Stimulated activated naive CD4-positive, alpha-beta T cell treated with Interleukin-2 at 50 U/mL for 16 hours (primary cell): ENCODE data around the gene FHOD3.

Source experiments
- DNase-seq: peaks from one replicate; lab custom pipeline; 2025; lab: John Stamatoyannopoulos, UW

The FHOD3 gene

DNA sequence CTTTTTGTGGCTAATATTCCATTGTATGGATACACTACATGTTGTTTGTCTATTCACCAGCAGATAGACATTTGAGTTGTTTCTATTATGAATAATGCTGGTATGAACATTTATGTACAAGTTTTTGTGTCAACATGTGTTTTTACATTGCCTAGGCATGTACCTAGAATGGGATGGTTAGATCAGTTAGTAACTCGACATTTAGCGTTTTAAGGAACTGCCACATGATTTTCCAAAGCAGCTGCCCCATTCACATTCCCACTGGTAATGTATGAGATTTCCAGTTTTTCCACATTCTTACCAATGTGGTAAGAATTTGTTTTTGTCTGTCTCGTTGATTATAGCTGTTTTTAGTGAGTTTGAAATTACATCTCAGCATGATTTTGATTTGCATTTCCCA lies 112.8 kb downstream of the FHOD3 start:
- DNase-seq, result no peak

DNA sequence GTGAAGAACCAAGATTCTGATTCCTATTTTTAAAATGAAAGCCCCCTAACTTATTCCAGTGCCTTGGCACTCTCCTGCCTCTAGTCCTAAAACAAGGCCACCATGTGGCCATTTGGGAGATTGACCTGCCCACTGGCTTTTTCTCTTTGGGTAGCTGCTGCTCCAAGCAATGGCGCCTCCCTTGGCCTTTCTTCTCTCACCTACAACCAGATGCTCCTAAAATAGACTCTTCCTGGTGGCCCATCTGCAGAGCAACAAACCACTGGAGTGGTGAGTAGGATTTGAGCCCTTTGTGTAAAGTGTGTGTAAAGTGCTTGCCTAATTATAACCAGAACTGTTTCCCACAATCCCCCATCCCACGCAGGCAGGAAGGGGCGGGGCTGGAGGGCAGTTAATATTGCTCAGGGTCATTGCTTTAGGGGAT lies 114.2 kb downstream of the FHOD3 start:
- no peak for DNase-seq

DNA sequence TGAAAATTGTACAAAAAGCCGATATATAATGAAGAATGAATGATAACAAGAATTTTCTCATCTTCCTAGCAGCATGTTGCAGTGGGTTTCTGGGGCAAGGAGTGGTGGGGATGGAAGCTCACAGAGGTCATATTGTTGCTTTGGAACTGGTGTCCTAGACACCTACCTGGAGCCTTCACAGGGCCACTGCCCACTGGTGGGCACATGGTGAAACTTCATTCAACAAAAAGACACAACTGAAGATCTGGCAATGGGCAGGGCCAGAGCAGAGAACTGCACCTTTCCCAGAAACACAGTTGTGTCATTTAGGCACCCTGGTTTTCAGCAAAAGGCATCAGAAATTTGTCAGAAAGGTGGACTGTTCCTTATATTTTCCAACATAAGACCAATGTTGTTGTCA lies 115.3 kb downstream of the FHOD3 start:
- DNase-seq, result no peak

DNA sequence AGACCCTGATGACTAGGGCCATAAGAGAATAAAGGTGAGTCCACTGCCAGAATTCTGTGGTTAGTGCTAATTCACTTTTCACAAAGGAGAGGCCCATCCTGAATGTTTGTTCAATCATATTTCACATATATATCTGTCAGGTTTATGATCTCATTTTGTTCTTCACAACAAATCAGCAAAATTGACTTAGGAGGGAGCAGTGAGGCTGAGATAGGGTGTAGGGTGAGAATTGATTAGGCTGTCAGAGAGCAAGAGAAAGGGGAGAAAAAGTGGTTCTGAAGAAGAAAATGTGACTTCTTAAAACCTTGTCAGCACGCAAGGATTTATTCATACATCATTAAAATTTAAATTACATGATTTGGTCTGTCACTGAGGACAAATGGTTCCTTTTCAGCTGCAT lies 117.7 kb downstream of the FHOD3 start:
- no peak for DNase-seq

DNA sequence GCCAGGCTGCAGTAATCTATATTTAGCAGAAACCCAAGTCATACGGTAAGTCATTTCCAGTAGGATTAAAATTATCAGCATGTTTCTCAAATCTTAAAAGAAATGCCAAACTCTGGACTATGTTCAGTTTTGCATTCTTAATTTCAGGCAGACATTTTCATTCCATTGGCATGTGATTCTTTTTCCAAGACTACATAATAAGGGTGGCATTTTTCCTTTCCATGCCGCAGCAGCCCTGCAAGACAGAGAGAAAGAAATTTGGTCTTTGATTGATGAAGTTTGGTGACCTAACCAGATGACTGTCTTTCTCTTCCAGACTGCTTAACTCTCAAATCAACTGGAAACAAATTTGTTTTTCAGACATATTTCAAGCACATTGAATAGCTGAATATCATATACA lies 118.1 kb downstream of the FHOD3 start:
- no peak for DNase-seq

DNA sequence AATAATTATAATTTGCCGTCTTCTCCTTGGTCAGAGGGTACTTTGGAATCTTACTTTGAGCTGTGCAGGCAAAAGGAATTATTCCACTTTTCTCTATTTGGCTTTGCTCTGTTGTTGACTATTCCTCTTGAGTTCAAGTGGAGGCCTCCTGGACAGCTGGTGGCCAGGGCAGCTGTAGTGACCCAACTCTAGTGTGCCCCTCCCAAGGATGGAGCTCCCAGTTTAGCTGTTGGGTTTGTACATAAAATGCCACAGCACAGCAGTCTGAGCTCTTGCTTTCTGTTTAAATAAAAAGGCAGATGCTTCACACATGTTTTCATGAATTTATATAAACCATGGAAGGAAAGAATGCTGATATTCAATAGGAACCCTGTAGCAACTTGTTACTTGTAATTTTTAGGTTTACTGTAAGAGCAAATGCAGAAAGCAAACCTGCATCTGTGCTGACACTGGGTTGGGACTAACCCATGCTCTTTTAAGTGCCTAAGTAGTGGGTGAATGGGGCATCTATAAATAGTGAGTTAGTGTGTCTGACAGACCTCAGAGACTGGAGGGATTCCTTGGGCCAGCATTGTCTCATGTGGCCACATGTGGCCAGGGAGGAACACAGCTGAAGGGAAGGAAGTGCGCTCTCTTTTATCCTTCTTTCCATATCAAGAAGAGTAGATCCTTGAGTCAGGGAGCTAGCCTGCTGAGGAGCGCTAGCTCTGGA lies 121.8 kb downstream of the FHOD3 start:
- no peak for DNase-seq

DNA sequence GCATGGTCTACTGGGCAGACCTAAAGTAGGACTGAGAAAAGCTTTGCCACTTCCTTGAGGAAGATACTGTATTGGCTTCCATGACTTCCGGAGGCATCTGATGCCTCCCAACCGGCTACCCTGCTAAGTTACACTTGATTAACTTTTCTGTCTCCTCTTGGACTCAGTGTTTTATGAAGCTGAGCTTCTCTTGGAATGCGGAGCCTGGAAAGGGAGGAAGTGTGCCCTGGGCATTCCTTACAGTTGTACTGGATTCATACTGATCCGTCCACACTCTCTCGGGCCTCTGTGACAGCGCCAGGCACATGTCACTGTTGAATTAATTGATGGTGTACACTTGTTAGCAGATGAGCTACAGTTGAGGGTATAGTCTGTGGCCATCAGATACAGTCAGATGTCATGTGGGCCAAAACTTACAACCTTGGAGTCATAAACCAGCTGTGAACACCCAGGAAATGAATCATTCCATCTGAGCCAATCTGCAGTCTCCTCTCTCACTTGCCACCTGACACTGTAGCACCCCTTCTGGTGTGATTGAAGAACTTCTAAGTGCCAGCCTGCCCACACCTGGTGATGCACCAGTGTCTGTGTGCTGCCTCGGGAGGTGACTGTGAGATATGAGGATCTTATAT lies 122.5 kb downstream of the FHOD3 start:
- no peak for DNase-seq

DNA sequence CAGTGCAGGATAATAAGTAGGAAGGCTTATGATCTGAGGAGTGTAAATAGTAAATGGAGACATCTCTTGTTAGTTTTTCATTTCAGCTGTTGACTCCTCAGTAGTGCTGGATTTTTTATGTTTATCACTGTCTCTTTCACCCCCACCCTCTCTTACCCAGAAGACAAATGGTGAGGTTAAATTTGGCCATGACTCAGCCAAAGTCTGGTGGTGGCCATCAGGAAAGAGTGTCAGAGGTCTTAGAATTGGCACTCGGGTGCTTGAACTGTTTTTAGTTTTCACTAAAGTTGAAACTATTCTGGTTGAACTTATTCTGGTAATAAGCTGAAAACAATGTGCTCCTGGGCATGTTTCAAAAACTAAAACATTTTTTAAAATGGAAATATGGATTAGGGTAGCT lies 123.3 kb downstream of the FHOD3 start:
- DNase-seq, result no peak

DNA sequence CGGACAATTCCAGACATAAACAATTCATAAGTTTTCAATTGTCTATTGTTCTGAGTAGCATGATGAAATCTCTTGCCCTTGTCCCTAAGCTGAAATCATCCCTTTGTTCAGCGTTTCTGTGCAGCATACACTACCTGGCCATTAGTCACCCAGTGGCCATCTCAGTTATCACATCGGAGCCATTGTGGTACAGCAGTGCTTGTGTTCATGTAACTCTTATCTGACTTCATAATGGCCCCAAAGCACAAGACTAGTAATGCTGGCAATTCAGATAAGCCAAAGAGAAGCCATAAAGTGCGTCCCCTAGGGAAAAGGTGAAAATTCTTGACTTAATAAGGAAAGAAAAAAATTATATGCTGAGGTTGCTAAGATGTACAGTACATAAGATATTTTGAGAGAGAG lies 127.2 kb downstream of the FHOD3 start:
- DNase-seq, result no peak

DNA sequence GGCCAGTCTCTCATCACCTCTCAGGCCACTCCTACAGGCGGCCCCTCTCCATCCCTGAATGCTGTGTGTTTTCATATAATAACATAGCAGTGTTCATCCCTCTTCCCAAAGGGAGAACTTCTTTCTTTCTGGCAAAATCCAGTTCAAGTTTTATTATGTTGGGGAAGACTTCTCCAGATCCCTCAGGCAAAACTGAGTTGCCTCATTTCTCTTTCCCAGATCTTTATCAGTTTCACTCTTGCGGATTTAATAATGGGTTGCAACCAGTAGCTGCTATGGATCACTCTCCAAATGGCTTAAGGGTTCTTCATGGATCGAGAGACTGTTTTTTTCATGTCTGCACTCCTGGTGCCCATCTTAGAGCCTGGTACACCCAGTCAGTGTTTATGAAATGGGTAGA lies 129.9 kb downstream of the FHOD3 start:
- DNase-seq, result no peak

DNA sequence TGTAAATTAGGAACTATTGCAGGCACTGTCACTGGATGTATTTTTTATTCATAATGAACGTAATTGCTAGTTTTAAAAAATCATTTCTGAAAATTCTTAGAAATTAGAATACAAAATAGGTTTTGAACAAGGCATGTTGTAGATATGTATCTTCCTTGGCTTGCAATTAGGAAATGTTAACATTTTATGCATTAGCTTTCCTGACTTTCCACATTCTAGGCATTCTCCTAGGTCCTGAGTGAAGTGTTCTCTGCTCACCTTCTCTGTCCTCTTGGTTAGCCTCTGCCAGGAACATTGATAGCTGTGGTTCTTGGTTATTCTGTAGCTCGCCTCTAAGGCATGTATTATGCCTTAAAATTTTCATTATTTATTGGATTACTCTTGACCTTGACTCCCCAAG lies 130.3 kb downstream of the FHOD3 start:
- DNase-seq, result no peak

DNA sequence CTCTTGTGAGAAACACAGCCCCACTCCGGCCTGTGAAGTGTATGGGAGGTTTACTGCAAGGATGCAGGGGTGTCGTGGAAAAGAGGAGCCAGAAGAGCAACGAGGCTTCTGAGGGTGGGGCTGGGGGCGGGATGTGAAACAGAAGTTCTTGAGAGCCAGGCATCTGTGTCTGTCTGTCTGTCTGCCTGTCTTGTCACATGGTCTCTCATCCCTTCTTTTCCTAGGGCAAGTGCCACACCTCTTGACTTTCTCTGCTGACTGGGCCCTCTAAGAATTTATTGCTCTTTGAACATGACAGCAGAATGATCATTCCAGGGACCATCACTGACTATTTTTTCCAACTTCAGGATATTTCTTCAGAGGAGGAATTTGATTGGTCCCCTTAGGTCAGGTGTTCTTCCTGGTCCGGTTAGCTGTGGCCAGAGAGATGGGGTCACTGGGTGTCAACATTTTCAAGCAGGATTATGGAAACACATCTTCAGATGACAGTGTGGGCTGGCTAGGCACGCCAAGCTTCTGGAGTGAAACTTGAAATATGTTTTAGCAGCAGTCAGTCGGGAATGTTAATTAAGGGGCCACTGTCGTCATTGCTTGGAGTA lies 131.0 kb downstream of the FHOD3 start:
- DNase-seq, result no peak

DNA sequence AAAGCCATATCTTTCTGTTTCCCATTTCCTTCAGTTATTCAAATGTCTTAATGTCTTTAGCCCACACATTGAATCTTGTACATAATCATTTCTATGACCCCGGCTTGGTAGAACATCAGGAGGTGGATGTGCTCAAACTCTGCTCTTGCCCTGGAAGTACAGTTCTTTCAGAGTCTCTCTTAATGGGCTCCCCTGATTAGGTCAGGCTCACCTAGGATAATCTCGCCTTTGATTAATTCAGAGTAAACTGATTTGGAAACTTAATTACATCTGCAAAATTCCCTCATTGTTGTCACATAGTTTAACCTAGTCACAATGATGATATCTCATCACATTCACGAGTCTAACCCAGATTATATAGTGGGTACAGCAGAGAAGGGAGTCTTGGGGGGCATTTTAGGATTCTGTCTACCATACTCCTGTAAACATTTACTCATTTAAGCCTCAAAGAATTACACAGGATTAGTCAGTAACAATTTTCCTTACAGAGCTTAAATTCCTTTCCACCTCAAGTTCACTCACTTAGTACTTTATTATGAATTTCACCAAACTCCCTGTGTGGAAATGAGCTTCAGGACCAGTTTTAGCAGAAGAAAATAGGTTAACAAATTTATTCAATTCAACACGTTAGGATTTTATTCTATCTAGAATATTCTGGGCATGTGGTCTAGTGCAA lies 135.5 kb downstream of the FHOD3 start:
- DNase-seq, result no peak

DNA sequence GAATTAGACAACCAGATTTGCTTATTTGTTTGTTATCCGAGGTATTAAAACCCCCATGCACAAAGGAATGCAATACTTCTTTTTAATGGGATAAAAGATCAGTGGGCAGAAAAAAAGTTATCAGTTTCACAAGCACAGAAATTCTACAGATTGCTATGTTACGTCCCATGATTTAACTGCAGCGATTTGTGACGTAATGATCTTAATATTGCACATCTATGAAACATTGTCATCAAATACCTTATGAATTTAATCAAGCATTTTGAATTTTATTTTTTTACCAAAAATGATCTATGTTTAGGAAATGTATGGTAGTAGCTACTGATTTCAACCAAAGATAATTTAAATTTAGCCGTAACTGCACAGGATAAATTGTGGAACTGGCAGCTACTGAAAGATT lies 138.9 kb downstream of the FHOD3 start:
- no peak for DNase-seq

DNA sequence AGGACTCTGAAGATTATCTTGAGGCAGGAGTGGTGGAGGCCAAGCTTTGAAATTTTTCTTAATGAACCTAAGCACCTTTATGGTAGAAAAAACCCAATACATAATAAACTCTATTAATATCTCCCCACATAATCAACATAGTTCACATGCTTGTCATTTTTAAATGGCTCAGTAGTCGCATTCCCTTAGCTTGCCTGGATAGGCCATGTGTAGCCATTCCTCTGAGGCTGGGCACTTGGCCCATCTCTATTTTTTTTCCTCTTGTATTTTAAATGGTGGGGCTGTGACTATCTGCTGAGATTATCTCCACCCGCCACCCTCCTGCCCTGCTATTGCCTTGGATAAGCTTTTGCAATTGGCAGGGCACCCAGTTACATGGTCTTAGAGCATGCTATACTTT lies 143.1 kb downstream of the FHOD3 start:
- no peak for DNase-seq

DNA sequence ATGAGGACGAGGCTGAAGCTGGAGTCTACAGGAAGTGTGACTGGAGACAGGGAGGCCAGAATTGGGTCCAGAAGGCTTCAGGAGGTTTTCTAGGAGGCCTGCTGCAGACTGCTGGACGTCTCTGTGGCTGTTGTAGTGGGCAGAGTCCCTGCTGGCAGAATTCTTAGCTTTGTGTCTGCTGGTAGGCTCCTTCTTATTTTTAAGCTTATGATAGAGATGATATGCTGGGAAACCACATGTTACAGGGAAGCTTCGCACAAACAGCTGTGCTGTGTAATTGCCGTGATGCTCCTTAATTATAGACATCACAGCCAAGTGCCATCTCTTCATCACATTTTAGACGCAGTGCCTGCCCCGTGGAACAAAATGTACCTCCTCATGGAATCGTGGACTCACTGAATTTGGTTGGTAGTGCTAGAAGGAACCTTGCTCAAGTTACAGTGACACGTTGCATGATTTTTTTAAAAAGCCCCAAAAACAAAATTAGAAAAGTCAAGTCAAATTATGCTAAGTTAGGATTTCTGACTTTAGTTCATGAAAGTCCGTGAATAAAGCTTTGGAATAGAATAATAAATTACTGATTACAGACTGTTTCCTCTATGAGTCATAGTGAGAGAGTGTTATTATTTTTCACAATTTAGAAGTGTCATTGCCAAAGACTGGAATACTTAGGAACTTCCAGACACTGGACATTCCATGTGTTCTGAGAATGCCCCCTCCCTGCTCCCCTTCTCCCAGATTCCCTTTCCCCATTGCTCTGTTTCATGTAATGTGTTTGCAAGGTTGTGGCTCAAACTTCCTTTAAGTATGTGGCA lies 144.1 kb downstream of the FHOD3 start:
- no peak for DNase-seq

DNA sequence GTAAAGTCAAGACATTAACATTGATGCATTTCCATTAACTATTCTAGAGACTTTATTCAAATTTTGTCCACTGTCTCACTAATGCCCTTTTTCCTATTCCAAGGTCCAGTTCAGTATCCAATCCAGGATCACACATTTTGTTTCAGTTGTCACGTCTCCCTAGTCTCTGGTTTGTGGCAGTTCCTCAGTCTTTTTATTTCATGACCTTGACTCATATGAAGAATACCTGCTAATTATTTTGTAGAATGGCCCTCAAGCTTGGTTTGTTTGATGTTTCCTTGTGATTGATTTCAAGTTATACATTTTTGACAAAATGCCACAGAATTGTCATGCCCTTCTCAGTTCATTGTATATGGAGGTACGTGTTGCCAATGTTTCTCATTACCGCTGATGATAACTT lies 145.2 kb downstream of the FHOD3 start:
- DNase-seq, result no peak

DNA sequence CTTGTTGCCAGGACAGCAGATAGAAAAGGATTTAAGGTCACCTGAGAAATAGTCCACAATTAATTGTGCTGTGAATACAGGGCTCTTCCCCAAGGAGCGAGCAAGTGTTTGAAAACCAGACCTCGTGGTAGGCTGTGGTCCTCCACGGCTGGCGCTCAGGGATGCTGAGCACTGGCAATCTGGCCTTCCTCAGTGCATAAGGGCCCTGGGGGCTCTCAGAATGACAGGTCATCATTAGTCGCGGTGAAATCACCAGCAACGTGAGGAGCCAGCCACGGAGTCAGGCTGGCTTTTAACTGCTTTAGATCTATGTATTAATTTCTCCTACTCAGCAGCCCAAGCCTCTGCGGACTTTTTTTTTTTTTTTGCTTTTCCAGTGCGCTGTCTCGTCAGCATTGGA lies 148.5 kb downstream of the FHOD3 start:
- no peak for DNase-seq

DNA sequence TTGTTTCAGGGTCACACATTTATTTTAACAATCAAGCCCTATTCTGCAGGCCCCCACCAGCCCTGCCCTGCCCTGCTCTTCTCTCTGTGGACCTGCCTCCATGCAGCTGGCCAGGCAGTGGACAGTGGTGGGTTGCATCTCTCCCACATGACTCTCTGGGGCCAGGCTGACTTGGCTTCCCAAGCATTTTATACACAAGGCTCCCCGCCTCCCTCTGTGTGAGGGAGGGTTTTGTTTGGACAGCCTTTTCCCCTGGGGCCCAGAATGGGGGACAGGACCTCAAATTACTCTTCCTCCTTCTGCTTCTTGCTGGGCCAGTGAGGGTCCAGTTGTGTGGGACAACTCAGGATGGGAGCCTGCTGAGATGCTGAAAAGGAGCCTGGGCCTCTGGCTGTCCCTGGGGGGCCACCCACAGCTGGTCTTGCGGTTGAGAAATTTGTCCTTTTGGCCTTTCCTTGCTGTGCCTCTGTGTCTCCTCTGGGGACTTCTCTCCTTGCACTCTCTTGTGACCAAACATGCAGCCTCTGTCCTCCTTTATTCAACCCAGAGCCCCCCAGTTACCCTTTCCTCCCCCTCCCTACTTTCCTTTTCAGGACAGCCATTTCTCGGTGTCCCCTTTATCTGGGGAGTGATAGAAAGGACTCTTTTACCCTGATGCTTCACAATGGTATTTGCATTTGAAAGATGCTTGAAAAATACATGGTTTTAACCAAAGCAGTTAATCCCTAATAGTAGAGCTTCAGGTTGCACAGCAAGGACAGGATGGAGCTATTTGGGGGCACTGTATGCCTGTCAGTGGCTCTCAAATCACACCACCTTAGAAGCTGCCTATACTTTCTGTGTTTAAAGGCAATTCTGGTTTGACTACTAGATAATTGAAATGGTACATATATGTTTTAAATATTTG lies 151.1 kb downstream of the FHOD3 start:
- no peak for DNase-seq

DNA sequence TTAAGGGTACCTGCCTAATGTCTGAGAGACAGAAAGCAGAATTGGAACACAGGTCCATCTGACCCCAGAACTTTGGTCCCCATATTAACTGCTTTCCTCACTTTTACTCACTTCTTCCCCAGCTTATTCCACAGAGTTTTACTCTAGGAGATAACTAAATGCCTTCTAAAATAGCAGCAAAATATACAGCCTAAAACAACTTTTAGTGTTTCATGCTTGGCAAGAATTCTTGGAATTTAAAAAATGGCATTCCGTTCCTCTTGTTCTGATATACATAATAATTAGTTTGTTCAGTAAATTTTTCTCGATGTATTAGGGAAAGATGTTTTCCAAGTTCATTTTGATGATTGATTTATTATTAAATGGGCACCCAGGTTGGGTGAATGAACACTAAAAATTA lies 151.9 kb downstream of the FHOD3 start:
- DNase-seq, result no peak

DNA sequence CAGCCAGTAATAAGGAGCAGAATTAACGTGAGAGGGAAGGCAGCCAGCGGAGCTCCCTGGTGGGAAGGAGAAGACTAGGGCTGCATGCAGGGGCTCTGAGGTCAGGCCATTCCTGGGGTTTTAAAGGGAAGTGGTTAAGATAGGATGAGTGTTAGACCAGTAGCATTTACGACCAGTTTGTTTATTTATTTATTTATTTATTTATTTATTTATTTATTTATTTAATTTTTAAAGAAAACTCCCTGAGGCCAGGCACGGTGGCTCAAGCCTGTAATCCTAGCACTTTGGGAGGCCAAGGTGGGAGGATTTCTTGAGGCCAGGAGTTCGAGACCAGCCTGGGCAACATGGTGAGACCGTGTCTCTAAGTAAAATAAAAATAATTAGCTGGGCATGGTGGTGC lies 152.8 kb downstream of the FHOD3 start:
- DNase-seq, result no peak
